Esophagus muscularis mucosa (tissue), 4 donors: Measurements from ENCODE around the gene IGF2BP1. TPM values are rescaled to one million over a fixed set of nuclear protein-coding genes. Genes with fewer than 3 reads are reported as not detected.

Experiments
- DNase-seq: peaks from one replicate; pipeline ENCODE4 v3.0.0-alpha.2; 2017; ENCODE audit errors: extremely low spot score
- H3K27ac ChIP-seq, 4 donors: fragments of 200-600 bp; sonication (generic); replicated peaks in 1 of 4; 1 replicate in 3 of 4; 2 replicates in 1 of 4; pipeline ENCODE4 v1.5.1; 2016 to 2019; ENCODE audit warnings: mild to moderate bottlenecking in 1 of 4
- H3K27me3 ChIP-seq, 4 donors: fragments of 200-600 bp; sonication (generic); one replicate each; pipeline versions ENCODE4 v1.5.1 to v1.6.0; 2016 to 2019
- H3K36me3 ChIP-seq, 4 donors: fragments of 200-600 bp; sonication (generic); one replicate each; pipeline ENCODE4 v1.5.1; 2016 to 2019
- H3K4me1 ChIP-seq, 4 donors: fragments of 200-600 bp; sonication (generic); one replicate each; pipeline ENCODE4 v1.5.1; 2016 to 2019
- H3K4me3 ChIP-seq, 4 donors: fragments of 200-600 bp; sonication (generic); 1 replicate in 2 of 4; 2 replicates in 2 of 4; pipeline ENCODE4 v1.5.1; 2016 to 2019; ENCODE audit warnings: mild to moderate bottlenecking in 4 of 4, moderate library complexity in 1 of 4
- H3K9me3 ChIP-seq, 4 donors: fragments of 200-600 bp; sonication (generic); 1 replicate in 3 of 4; 2 replicates in 1 of 4; pipeline ENCODE4 v1.5.1; 2016 to 2019
- CTCF ChIP-seq, 3 experiments: fragments of 200-600 bp in 2 of 3; fragments of 450-650 bp in 1 of 3; sonication (generic) in 2 of 3; IDR thresholded peaks; one replicate each; pipeline ENCODE4 v1.5.1; 2017 to 2019; ENCODE audit warnings: antibody characterized with exemption in 3 of 3, mild to moderate bottlenecking in 2 of 3, moderate library complexity in 1 of 3
- EP300 ChIP-seq: sonication (generic); formaldehyde crosslinking; IDR thresholded peaks from one replicate; pipeline ENCODE4 v1.6.1; 2017; ENCODE audit warnings: antibody characterized with exemption
- POLR2A ChIP-seq: fragments of 450-650 bp; IDR thresholded peaks from one replicate; pipeline ENCODE4 v1.6.1; 2017; ENCODE audit warnings: antibody characterized with exemption, moderate library complexity, mild to moderate bottlenecking, low read depth
- POLR2AphosphoS5 ChIP-seq, 2 donors: sonication (generic); formaldehyde crosslinking; IDR thresholded peaks; one replicate each; pipeline ENCODE4 v1.6.1; 2017; ENCODE audit warnings: antibody characterized with exemption in 2 of 2
- WGBS: methylation state at CpG from one replicate; pipeline ENCODE4 v1.1.5; 2018; 5-methylcytosine and 5-hydroxymethylcytosine counted together
- intact Hi-C: fragments of 100-400 bp; cut with DNase I; formaldehyde crosslinking; loops from one replicate; pipeline ENCODE4 v1.15.1; 2023
- total RNA-seq, 4 donors: library from RNA; depleted of rRNA; stranded (reverse); fragments of >200 nt; gene quantifications; one replicate each; pipeline versions ENCODE4 v1.1.0 to v1.2.1, GENCODE V29; 2016

IGF2BP1 gene
- total RNA-seq, 4 donors from 2014 or later = not detected

GRCh38 chr17:48972749-48973097 lies 24.5 kb upstream of the IGF2BP1 start:
- intact Hi-C loops = no loop called here
- Histone ChIP-seq H3K27ac (no peak overlapping the region), H3K9me3 (no peaks in the 10 kb centered on the region), H3K4me1 (peaks cover 0 to 10% (median 9%) of the 10 kb centered on the region in 4 donors), H3K27me3 (peaks cover 0 to 87% (median 0%) of the 10 kb centered on the region in 4 donors), H3K4me3 (no peak overlapping the region), H3K36me3 (no peaks in the 10 kb centered on the region)
- DNase-seq = no peak
- TF ChIP-seq EP300 (no peak), CTCF (IDR thresholded peaks at IDR 0.05) (no peak), POLR2A (no peak), POLR2AphosphoS5 (IDR thresholded peaks at IDR 0.05) (no peak)
- 69% methylated on average over 7 of the region's 7 CpGs for WGBS

- intact Hi-C loops = no loop called here
- Histone ChIP-seq H3K4me1 (peaks cover 0 to 10% (median 9%) of the 10 kb centered on the region in 4 donors), H3K4me3 (no peak overlapping the region), H3K9me3 (no peaks in the 10 kb centered on the region), H3K36me3 (no peaks in the 10 kb centered on the region), H3K27me3 (peaks cover 0 to 80% (median 0%) of the 10 kb centered on the region in 4 donors), H3K27ac (no peak overlapping the region)
- DNase-seq = no peak
- TF ChIP-seq POLR2A (no peak), CTCF (IDR thresholded peaks at IDR 0.05) (no peak), EP300 (no peak), POLR2AphosphoS5 (IDR thresholded peaks at IDR 0.05) (no peak)
- WGBS = 52% methylated on average over 3 of the region's 3 CpGs
Observed at GRCh38 chr17:48973806-48974205, 23.4 kb upstream of the IGF2BP1 start.

- Histone ChIP-seq H3K4me3 (no peak overlapping the region), H3K9me3 (peaks cover 0 to 11% (median 4%) of the 10 kb centered on the region in 4 donors), H3K27ac (no peak overlapping the region), H3K4me1 (no peaks in the 10 kb centered on the region), H3K27me3 (peaks cover 0 to 70% (median 2%) of the 10 kb centered on the region in 4 donors), H3K36me3 (no peaks in the 10 kb centered on the region)
- TF ChIP-seq CTCF (IDR thresholded peaks at IDR 0.05) (no peak), POLR2AphosphoS5 (IDR thresholded peaks at IDR 0.05) (no peak), EP300 (no peak), POLR2A (no peak)
- 73% methylated on average over 3 of the region's 3 CpGs for WGBS
- intact Hi-C loops = no loop called here
- no peak for DNase-seq
Observed at GRCh38 chr17:48981927-48982539, 15.2 kb upstream of the IGF2BP1 start.

GRCh38 chr17:48985436-48986245 lies 11.5 kb upstream of the IGF2BP1 start:
- WGBS = 74% methylated on average over 13 of the region's 13 CpGs
- Histone ChIP-seq H3K4me1 (no peaks in the 10 kb centered on the region), H3K27me3 (peaks cover 0 to 96% (median 11%) of the 10 kb centered on the region in 4 donors), H3K36me3 (no peaks in the 10 kb centered on the region), H3K27ac (no peak overlapping the region), H3K4me3 (no peak overlapping the region), H3K9me3 (peaks cover 0 to 10% (median 4%) of the 10 kb centered on the region in 4 donors)
- peak; percentile 75 for DNase-seq
- TF ChIP-seq CTCF (IDR thresholded peaks at IDR 0.05) (no peak), POLR2A (no peak), EP300 (no peak), POLR2AphosphoS5 (IDR thresholded peaks at IDR 0.05) (no peak)
- intact Hi-C loops = no loop called here
